K562 (cell line): Measurements from ENCODE around the gene SUOX. TPM values are rescaled to one million over a fixed set of nuclear protein-coding genes. Genes with fewer than 3 reads are reported as not detected.

Source experiments
- AFF1 ChIP-seq, 2 experiments: fragments of 450-650 bp; IDR thresholded peaks; 2 replicates each; pipeline ENCODE4 v1.6.1; 2018; ENCODE audit warnings: mild to moderate bottlenecking in 2 of 2, low read depth in 1 of 2; ENCODE audit not compliant: partially characterized antibody in 2 of 2
- CLOCK ChIP-seq: fragments of 250-450 bp; sonication (Bioruptor Pico); IDR thresholded peaks from 2 replicates; pipeline ENCODE4 v1.4.0; 2020; ENCODE audit warnings: mild to moderate bottlenecking, moderate library complexity, borderline replicate concordance
- CXXC5 ChIP-seq: fragments of 250-450 bp; sonication (Bioruptor Pico); IDR thresholded peaks from 2 replicates; pipeline ENCODE4 v1.8.0; 2022; ENCODE audit warnings: inconsistent platforms, mild to moderate bottlenecking, moderate library complexity
- ELF1 ChIP-seq: fragments of 200-800 bp; sonication (Bioruptor generic); IDR thresholded peaks from 2 replicates; pipeline ENCODE4 v1.6.1; 2016; ENCODE audit warnings: missing genetic modification characterization, missing compliant biosample characterization
- GTF2A2 ChIP-seq: IDR thresholded peaks from 2 replicates; pipeline ENCODE4 v1.6.1; 2016; ENCODE audit warnings: mild to moderate bottlenecking, missing genetic modification characterization, missing compliant biosample characterization
- HOXB6 ChIP-seq: fragments of 250-450 bp; sonication (Bioruptor Pico); IDR thresholded peaks from 2 replicates; pipeline ENCODE4 v1.5.1; 2022; ENCODE audit warnings: mild to moderate bottlenecking, borderline replicate concordance
- KAT2B ChIP-seq: IDR thresholded peaks from one replicate; pipeline ENCODE4 v1.6.1; 2012; ENCODE audit warnings: low read depth, mild to moderate bottlenecking, control low read depth, inconsistent platforms, low read length, moderate library complexity
- KAT8 ChIP-seq: fragments of 450-650 bp; IDR thresholded peaks from 2 replicates; pipeline ENCODE4 v1.6.1; 2016; ENCODE audit warnings: low read depth, mild to moderate bottlenecking
- NBN ChIP-seq: fragments of 450-650 bp; IDR thresholded peaks from 2 replicates; pipeline ENCODE4 v1.6.1; 2016; ENCODE audit warnings: low read depth, mild to moderate bottlenecking
- NELFE ChIP-seq: IDR thresholded peaks from 2 replicates; pipeline ENCODE4 v1.6.1; 2011; ENCODE audit warnings: mild to moderate bottlenecking; ENCODE audit not compliant: insufficient read depth, insufficient read length
- NFE2L1 ChIP-seq: fragments of 450-650 bp; IDR thresholded peaks from 2 replicates; pipeline ENCODE4 v1.6.1; 2016; ENCODE audit warnings: missing genetic modification characterization, low read depth, mild to moderate bottlenecking, missing compliant biosample characterization, moderate library complexity, borderline replicate concordance
- NFRKB ChIP-seq: fragments of 450-650 bp; IDR thresholded peaks from 2 replicates; pipeline ENCODE4 v1.6.1; 2016; ENCODE audit warnings: low read depth
- OTX1 ChIP-seq: fragments of 450-650 bp; formaldehyde crosslinking; IDR thresholded peaks from 2 replicates; pipeline ENCODE4 v1.4.0; 2022; ENCODE audit warnings: mild to moderate bottlenecking
- RBFOX2 ChIP-seq: fragments of 200-400 bp; formaldehyde crosslinking; IDR thresholded peaks from 2 replicates; pipeline ENCODE4 v1.6.1; 2017; ENCODE audit warnings: low read depth, mild to moderate bottlenecking, low read length, moderate library complexity
- RNF2 ChIP-seq: sonication (generic); IDR thresholded peaks from 2 replicates; pipeline ENCODE4 v1.6.1; 2016
- SETDB1 ChIP-seq: IDR thresholded peaks from one replicate; pipeline ENCODE4 v1.6.1; 2012; ENCODE audit warnings: low read length, control low read depth, inconsistent platforms
- SMARCA5 ChIP-seq: fragments of 450-650 bp; IDR thresholded peaks from 2 replicates; pipeline ENCODE4 v1.6.1; 2016
- SP2 ChIP-seq: IDR thresholded peaks from 2 replicates; pipeline ENCODE4 v1.6.1; 2011; ENCODE audit warnings: mild to moderate bottlenecking, low read depth, low read length, moderate library complexity; ENCODE audit not compliant: poor library complexity, severe bottlenecking; ENCODE audit errors: extremely low read depth
- SRF ChIP-seq, 2 experiments: fragments of 250-450, 450-650 bp in 1 of 2; sonication (Bioruptor Pico) in 1 of 2; sonication (generic) in 1 of 2; formaldehyde crosslinking; IDR thresholded peaks; 2 replicates each; pipeline versions ENCODE4 v1.5.0 to v1.5.1; 2020 to 2022; ENCODE audit warnings: mild to moderate bottlenecking in 1 of 2, missing genetic modification reagents in 1 of 2
- TCF7 ChIP-seq: sonication (generic); IDR thresholded peaks from 2 replicates; pipeline ENCODE4 v1.6.1; 2016; ENCODE audit warnings: antibody characterized with exemption, borderline replicate concordance
- VEZF1 ChIP-seq: fragments of 200-800 bp; sonication (Bioruptor generic); IDR thresholded peaks from 2 replicates; pipeline ENCODE4 v1.6.1; 2017; ENCODE audit warnings: missing genetic modification characterization, missing compliant biosample characterization
- ZNF146 ChIP-seq: IDR thresholded peaks from one replicate; pipeline ENCODE4 v1.6.1; 2018; ENCODE audit warnings: missing compliant biosample characterization; ENCODE audit not compliant: unreplicated experiment
- polyA plus RNA-seq, 8 experiments: library from polyadenylated mRNA; depleted of rRNA in 4 of 8; stranded (reverse) in 5 of 8; unstranded in 3 of 8; fragments of >200 nt; fragmentation: Nextera tagmentation in 2 of 8; fragmentation: Illumina TruSeq in 1 of 8; extraction: Ambion mirVana in 2 of 8; extraction: Trizol in 1 of 8; gene quantifications; 2 replicates each; pipeline versions ENCODE4 v1.2.1 to v1.2.3, GENCODE V29; 2011 to 2014; ENCODE audit warnings: inconsistent platforms in 1 of 8, missing spikeins in 1 of 8
- total RNA-seq, 7 experiments: library from RNA; depleted of rRNA in 6 of 7; stranded (reverse); fragments of >200 nt in 6 of 7; fragmentation: Illumina TruSeq in 2 of 7; extraction: Trizol in 2 of 7; gene quantifications; 2 replicates each; pipeline versions ENCODE4 v1.2.1 to v1.2.3, GENCODE V29; 2011 to 2021; ENCODE audit warnings: low replicate concordance in 1 of 7

SUOX gene
- total and polyA plus RNA-seq, 9 of the 15 experiments (the other 6 are each of a cell fraction or from before 2014, with no cell fraction given) = 9.2 to 39.7 (median 25.4) TPM

- no peak for TF ChIP-seq RNF2
- TF ChIP-seq HOXB6 (CRISPR knock-in tag) = no peak
- TF ChIP-seq AFF1 (IDR thresholded peaks at IDR 0.05; ENCODE audit: low read depth in 1 of 2, partially characterized antibody in 2 of 2) = peak in 1 of 2 experiments; percentile 9
- TF ChIP-seq RBFOX2 = no peak
- no peak for TF ChIP-seq NELFE
- no peak for TF ChIP-seq ELF1 (tag)
- no peak for TF ChIP-seq SRF (CRISPR knock-in tag; IDR thresholded peaks at IDR 0.05)
- no peak for TF ChIP-seq CLOCK (CRISPR knock-in tag)
- TF ChIP-seq NFE2L1 (tag) = no peak
- no peak; the same call in 1 of the 2 replicates for TF ChIP-seq NBN
- no peak for TF ChIP-seq NFRKB
- no peak for TF ChIP-seq KAT8
- TF ChIP-seq VEZF1 (CRISPR knock-in tag) = peak; percentile 44; the same call in 1 of the 2 replicates
- TF ChIP-seq OTX1 (CRISPR knock-in tag) = no peak
- no peak for TF ChIP-seq SP2
- TF ChIP-seq TCF7 = no peak
- no peak for TF ChIP-seq GTF2A2 (tag)
- no peak for TF ChIP-seq SMARCA5
- TF ChIP-seq SETDB1 = no peak
- no peak for TF ChIP-seq KAT2B
- peak; percentile 68 for TF ChIP-seq CXXC5 (CRISPR knock-in tag)
- TF ChIP-seq ZNF146 (CRISPR knock-in tag) = no peak
These were observed 13.1 kb downstream of the SUOX start (continued) for GRCh38 chr12:56010111-56010570.
